ENCODE results near the gene SLC39A7. TPM values are rescaled to one million over a fixed set of nuclear protein-coding genes. Genes with fewer than 3 reads are reported as not detected.

SLC39A7 gene
- total and polyA plus RNA-seq, 2 of the 13 experiments (the other 11 are each of a cell fraction or from before 2014, with no cell fraction given) = 142 to 229 TPM

- H3K27ac ChIP-seq (ENCODE audit: extremely low read length, insufficient read depth, low read length) = no peak overlapping the region
- no peak overlapping the region for H3K4me2 ChIP-seq (ENCODE audit: low read depth, low read length)
- peaks cover 6 to 21% of the 10 kb centered on the region in 2 experiments; a peak in 4 of 5 replicates for H3K27me3 ChIP-seq (ENCODE audit: control insufficient read depth in 1 of 2, insufficient read depth in 2 of 2, low read length in 2 of 2)
- no peaks in the 10 kb centered on the region for H3K36me3 ChIP-seq (replicated peaks in 1 of 2; ENCODE audit: control insufficient read depth in 1 of 2, insufficient read depth in 2 of 2, low read length in 2 of 2)
- no peak overlapping the region for H3K4me3 ChIP-seq (replicated peaks in 1 of 3; ENCODE audit: insufficient read depth in 1 of 3, low read depth in 2 of 3, low read length in 3 of 3)
- H3K79me2 ChIP-seq (ENCODE audit: insufficient read depth, low read length) = no peaks in the 10 kb centered on the region
- no TSS peak for BruUV-seq (replicated peaks)
- ChIA-PET POLR2A (no interaction called here), CTCF (ENCODE audit: low intra/inter-chr PET ratio, low total read pairs) (no interaction called here)
- ATAC-seq = no peak
- no peak for DNase-seq (ENCODE audit: low spot score)
- intact Hi-C loops (cut with micrococcal nuclease; ENCODE audit: unreplicated experiment) = no loop called here
- peaks cover 23% of the 10 kb centered on the region for H3K4me1 ChIP-seq (ENCODE audit: insufficient read depth, low read length)
- TF ChIP-seq NCOR1 (IDR thresholded peaks at IDR 0.05; ENCODE audit: borderline replicate concordance, low read length) (peak; percentile 34; the same call in 1 of the 2 replicates), NR2F6 (IDR thresholded peaks at IDR 0.05) (peak; percentile 20; the same call in 1 of the 2 replicates), NR2F6 (CRISPR knock-in tag; IDR thresholded peaks at IDR 0.05) (no peak), NAIF1 (CRISPR knock-in tag; IDR thresholded peaks at IDR 0.05; ENCODE audit: borderline replicate concordance) (no peak)
- H2AFZ ChIP-seq (ENCODE audit: low read length) = no peak overlapping the region
- WGBS (ENCODE audit: low lambda C conversion rate) = 48% methylated on average over 14 of the region's 17 CpGs
- H3K9ac ChIP-seq (ENCODE audit: insufficient read depth, low read depth, low read length) = no peak overlapping the region
- FAIRE-seq = no peak
- no peaks in the 10 kb centered on the region for H4K20me1 ChIP-seq (ENCODE audit: insufficient read depth, low read length)
- H3K9me3 ChIP-seq (ENCODE audit: low read length) = no peaks in the 10 kb centered on the region
- in situ Hi-C loops (cut with HindIII; ENCODE audit: extremely low pct_ligation_motif_present, low pct_unique_long_range_greater_than_20kb) = loop anchor here (10.0 kb wide), 1 partner anchor 151 kb away; no protein-coding TSS in a partner anchor
Measured at GRCh38 chr6:33165581-33166258, 34.9 kb upstream of the SLC39A7 start.

GRCh38 chr6:33166363-33166762, 34.3 kb upstream of the SLC39A7 start:
- no peak overlapping the region for H3K4me2 ChIP-seq (ENCODE audit: low read depth, low read length)
- POLR2A ChIA-PET = no interaction called here
- H3K4me3 ChIP-seq (replicated peaks in 1 of 3; ENCODE audit: insufficient read depth in 1 of 3, low read depth in 2 of 3, low read length in 3 of 3) = no peak overlapping the region
- no peaks in the 10 kb centered on the region for H3K9me3 ChIP-seq (ENCODE audit: low read length)
- CTCF ChIA-PET (ENCODE audit: low intra/inter-chr PET ratio, low total read pairs) = no interaction called here
- H3K4me1 ChIP-seq (ENCODE audit: insufficient read depth, low read length) = peaks cover 17% of the 10 kb centered on the region
- ATAC-seq (no peak), FAIRE-seq (no peak), DNase-seq (ENCODE audit: low spot score) (no peak)
- intact Hi-C loops (cut with micrococcal nuclease; ENCODE audit: unreplicated experiment) = no loop called here
- H2AFZ ChIP-seq (ENCODE audit: low read length) = no peak overlapping the region
- no peaks in the 10 kb centered on the region for H4K20me1 ChIP-seq (ENCODE audit: insufficient read depth, low read length)
- peaks cover 6 to 15% of the 10 kb centered on the region in 2 experiments; a peak in 3 of 5 replicates for H3K27me3 ChIP-seq (ENCODE audit: control insufficient read depth in 1 of 2, insufficient read depth in 2 of 2, low read length in 2 of 2)
- 14% methylated on average over 4 of the region's 6 CpGs for WGBS (ENCODE audit: low lambda C conversion rate)
- H3K79me2 ChIP-seq (ENCODE audit: insufficient read depth, low read length) = no peaks in the 10 kb centered on the region
- TF ChIP-seq HNF4G (IDR thresholded peaks at IDR 0.05; ENCODE audit: borderline replicate concordance, low read depth, low read length) = 0 out of 2 replicates have a peak, but pooled peaks have one; percentile 4
- no peak for TF ChIP-seq HNF4G (CRISPR knock-in tag; IDR thresholded peaks at IDR 0.05; ENCODE audit: borderline replicate concordance, low read depth)
- TF ChIP-seq BRF2 (CRISPR knock-in tag; IDR thresholded peaks at IDR 0.05) = no peak
- TF ChIP-seq MEF2D (CRISPR knock-in tag; IDR thresholded peaks at IDR 0.05) = no peak
- no TSS peak for BruUV-seq (replicated peaks)
- no peak overlapping the region for H3K9ac ChIP-seq (ENCODE audit: insufficient read depth, low read depth, low read length)
- no peaks in the 10 kb centered on the region for H3K36me3 ChIP-seq (replicated peaks in 1 of 2; ENCODE audit: control insufficient read depth in 1 of 2, insufficient read depth in 2 of 2, low read length in 2 of 2)
- in situ Hi-C loops (cut with HindIII; ENCODE audit: extremely low pct_ligation_motif_present, low pct_unique_long_range_greater_than_20kb) = loop anchor here (10.0 kb wide), 1 partner anchor 152 kb away; no protein-coding TSS in a partner anchor
- no peak overlapping the region for H3K27ac ChIP-seq (ENCODE audit: extremely low read length, insufficient read depth, low read length)
